Iris pigment epithelial cell (primary cell): ENCODE results near the gene MEIS1.

Experiments used
- DNase-seq: peaks from one replicate; pipeline ENCODE4 v3.0.0-alpha.2; 2011; ENCODE audit warnings: low read depth

The MEIS1 gene

GRCh38 chr2:66431846-66432587 lies 2.9 kb upstream of the MEIS1 start:
- DNase-seq, result no peak

DNA sequence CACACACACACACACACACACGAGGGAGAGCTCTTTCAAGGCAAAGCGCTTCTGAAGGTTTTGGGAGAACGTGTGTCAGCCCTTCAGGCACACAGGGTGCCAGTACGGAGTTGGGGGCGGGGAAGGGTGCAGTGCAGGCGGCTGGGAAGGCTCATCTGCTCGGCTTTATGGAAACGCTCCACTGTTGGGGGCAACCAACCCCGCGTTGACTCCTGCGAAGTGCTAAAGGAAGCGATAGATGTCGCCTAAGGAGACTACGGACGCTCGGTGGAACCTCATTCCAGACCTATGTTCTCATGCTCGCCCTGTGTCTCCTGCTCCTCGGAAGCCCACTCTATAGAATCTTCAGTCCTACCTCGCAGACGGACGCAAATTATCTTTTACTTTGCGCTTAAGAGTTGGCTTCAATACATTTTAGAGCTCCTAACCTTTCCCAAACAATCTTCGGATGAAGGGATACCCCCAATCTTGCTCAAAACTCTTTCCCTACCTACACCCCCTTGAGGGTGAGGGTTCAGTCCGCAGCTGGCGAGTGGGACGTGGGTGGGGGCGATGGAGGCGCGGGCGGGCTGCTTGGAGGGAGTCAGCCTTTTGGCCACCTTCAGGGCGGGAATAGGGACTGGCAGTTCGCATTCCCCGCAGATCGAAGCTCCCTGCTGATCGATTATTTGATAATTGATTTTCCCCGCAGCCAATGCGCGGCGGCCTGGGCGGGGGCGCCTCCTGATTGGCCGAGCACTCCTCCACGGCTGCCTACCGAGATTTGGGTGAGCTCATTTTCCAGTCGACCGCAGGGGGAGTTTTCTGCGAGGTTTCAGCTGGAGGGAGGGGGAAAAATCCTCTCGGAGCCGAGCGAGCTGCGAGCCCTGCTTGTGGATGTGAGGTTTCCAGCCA lies 1.9 kb upstream of the MEIS1 start:
- DNase-seq, result peak; percentile 98

GRCh38 chr2:66433695-66433944 lies 1.3 kb upstream of the MEIS1 start:
- DNase-seq, result no peak

- DNase-seq, result peak; percentile 81
Measured at GRCh38 chr2:66433945-66434678, 813 bp upstream of the MEIS1 start.

DNA sequence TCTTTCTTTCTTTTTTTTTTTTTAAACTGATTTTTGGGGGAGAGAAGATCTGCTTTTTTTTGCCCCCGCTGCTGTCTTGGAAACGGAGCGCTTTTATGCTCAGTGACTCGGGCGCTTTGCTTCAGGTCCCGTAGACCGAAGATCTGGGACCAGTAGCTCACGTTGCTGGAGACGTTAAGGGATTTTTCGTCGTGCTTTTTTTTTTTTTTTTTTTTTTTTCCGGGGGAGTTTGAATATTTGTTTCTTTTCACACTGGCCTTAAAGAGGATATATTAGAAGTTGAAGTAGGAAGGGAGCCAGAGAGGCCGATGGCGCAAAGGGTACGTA lies 587 bp downstream of the MEIS1 start:
- DNase-seq, result no peak

DNA sequence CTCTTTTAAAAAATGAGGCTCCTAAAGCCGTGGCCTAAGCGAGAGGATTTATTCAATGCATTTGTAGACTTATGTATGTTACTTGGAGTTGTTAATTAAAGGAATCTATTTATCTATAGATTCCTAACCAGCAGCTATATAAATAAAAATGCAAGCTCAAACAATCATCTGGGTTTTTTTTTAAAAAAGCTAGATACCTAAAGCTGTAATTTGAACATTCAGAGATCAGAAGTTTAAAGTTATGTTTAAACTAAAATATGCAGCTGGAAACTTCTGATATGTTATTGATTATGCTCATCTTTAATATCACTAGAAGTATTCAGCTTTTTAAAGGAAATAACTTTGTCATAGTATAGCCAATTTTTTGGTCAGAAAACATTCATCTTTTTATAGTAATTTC lies 1.0 kb downstream of the MEIS1 start:
- no peak for DNase-seq

DNA sequence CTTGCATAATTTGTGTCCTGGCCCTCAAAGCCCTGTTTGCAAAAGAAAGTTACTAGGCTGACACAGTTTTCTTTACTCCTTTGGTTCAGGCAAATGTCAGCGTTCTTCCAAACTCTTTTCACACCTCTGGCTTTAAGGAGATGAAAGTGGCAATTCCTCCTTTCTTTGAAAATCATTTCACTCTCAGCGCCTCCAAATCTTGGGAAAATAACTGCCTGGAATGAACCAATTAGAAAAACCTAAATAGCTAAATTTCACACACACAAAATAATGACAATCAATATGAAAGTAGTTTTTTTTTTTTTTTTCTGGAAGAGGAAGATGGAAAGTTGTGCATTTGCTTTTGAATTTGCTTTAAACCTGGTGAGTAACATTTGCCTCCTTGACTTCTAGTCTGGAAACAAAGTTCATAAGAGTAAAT lies 1.7 kb downstream of the MEIS1 start:
- no peak for DNase-seq

GRCh38 chr2:66437109-66437690 lies 2.3 kb downstream of the MEIS1 start:
- DNase-seq, result no peak

- DNase-seq, result no peak
Measured at GRCh38 chr2:66437691-66438497, 3.0 kb downstream of the MEIS1 start.

DNA sequence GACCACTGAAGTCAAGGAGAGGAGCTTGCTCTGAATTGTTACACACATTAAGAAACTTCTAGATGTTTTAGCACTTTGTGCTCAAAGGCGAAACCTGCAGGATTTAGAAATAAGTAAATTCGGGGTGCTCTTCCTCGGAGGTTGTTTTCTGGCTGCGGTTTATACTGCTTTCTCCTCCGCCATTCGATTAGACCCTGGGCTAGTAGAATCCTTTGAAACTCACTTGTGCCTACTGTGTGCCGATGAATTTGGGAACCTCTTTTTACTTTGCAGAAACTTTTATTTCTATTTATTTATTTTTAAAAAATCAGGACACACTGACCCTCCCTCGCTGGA lies 3.5 kb downstream of the MEIS1 start:
- no peak for DNase-seq

DNA sequence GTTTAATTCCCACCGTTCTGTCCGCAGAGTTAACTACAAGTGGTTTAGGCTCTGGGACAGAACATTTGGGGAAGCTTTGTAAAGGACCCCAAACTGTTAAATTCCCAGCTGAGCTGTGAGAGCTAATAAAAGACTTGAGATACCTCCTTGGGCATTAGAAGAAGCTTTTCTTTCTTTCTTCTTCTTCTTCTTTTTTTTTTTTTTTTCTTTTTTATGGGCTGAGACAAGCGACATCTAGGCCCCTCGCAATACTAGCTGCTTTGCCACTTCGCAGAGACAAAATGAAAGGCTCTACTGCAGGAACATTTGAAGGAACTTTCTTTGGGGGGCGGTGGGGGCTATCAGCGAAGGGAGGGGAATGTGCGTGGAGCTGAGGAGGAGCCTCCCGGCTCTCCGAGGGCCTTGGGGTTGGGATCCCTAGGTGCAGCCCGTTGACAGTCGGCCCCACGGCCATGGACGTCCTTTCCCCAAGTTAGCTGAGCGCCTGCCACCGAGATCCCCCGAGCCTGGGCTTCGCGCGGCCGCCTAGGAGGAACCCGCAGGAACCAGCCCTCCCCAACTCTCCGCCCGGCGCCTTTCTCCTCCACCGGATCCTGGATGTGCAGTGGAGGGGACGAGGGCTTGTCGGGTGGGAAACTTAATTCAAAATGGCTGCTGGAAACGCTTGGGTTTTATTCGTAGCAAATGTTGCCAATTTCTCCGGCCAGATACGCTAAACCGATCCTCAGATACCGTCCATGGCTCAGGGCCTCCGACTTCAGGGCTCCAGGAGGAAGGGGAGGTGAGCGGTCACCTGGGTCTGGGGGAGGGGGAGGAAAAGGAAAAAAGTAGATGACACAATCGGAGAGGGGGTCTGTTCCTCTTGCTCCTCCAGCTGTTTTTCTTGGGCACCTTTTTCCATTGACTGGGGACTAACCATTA lies 4.2 kb downstream of the MEIS1 start:
- DNase-seq, result no peak

DNA sequence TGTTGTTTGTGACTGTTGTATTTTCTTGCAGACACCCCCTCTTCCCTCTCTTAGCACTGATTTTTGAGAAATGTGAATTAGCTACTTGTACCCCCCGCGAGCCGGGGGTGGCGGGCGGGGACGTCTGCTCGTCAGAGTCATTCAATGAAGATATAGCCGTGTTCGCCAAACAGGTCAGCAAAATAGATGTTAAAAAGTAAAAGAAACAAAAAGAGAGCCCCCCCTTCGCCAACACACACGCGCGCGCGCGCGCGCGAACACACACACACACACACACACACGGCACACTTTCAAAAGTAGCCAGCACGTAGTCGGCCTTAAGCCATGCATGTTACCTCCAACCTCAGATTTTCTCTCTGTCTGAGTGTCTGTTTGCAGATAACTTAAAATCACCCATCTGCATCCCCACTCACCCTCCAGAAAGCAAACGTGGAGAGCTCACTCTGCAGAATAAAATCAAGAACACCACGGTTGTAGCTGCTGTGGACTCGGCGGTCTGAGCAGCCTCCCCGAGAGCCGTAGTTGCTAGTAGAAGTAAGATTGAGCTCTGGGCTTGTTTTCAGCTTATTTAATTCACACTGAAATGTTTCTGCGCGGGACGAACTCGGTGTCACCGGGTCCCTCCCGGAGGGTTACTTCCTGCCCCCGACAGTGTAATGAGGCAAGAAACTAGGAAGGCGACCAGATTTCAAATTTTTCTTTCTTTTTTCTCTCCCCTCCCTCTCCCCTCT lies 5.1 kb downstream of the MEIS1 start:
- no peak for DNase-seq

GRCh38 chr2:66440708-66441497 lies 6.0 kb downstream of the MEIS1 start:
- no peak for DNase-seq

DNA sequence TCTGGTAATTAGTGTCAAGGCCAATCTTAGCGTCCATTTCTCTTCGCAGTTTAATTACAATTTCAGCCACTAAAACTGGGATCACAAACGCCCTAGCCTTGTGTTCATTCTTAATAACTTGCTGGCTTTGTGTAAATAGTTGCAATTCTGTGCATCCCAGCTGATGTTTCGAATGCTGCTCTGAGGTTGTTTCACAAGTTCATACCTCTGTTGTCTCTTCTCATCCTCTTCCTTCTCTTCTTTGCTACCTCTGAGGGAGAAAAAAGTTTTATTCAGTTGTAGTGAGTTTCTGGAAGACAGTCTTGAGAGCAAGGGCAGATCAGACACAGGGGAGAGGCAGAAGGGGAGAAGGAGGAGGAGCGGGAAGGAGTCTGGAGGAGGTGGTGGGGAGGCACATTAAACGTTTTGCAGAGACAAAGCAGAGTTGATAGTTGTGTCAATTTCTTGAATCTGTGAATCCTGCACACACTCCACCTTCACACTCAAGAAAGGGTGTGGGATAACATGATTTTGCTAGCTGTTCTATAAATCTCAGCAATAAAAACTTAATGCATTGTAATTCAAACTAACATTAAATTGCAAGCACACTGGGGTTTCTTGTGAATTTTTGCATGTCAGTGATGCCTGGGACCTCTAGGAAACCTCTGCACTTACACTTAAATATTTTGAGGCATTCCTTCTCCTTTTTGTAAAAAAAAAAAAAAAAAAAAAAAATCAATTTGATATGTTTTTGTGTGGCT lies 6.8 kb downstream of the MEIS1 start:
- DNase-seq, result no peak

DNA sequence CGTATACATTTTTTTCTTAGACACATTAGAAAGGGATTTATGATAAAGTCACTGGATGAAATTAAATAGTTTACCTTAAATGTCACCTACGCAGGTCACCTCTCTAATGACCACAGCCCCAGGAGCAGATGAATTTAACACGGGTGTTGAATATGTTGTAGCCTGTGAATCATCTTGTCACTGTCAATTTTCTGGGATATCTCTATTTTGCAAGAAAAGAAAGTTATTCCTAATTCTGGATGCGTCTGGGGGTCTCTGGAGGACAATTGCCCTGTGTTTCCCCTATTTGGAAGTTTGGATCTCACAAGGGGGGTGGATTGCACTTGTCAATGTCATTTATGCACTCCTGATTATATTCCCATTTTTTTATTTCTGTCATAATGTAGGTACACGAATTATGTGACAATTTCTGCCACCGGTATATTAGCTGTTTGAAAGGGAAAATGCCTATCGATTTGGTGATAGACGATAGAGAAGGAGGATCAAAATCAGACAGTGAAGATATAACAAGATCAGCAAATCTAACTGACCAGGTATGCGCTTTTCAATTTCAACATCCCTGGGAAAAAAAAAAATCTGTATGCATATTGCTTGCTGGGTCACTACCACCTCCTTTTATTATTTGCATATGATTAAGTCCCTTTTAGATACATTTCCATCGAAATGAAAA lies 7.7 kb downstream of the MEIS1 start:
- DNase-seq, result no peak

- no peak for DNase-seq
Measured at GRCh38 chr2:66443186-66443978, 8.5 kb downstream of the MEIS1 start.
